GM23338 (cell line): ENCODE data around the gene OR8K1. TPM values are rescaled to one million over a fixed set of nuclear protein-coding genes. Genes with fewer than 3 reads are reported as not detected.

Experiments
- ATAC-seq: fragments of 200-7000 bp; cut with Tn5 transposase; 3 replicates; pipeline ENCODE4 v1.9.1; 2020
- DNase-seq: peaks from one replicate; pipeline ENCODE4 v3.0.0-alpha.2; 2015; ENCODE audit warnings: low spot score
- H2AFZ ChIP-seq: fragments of 200-600 bp; sonication (generic); 2 replicates; pipeline ENCODE4 v1.8.0; 2016; ENCODE audit warnings: antibody characterized with exemption, mild to moderate bottlenecking, moderate library complexity
- H3F3A ChIP-seq: fragments of 200-600 bp; sonication (generic); replicated peaks from 2 replicates; pipeline ENCODE4 v1.8.0; 2017; ENCODE audit warnings: antibody characterized with exemption, mixed run types, low read depth
- H3K27ac ChIP-seq: fragments of 200-600 bp; sonication (generic); 2 replicates; pipeline ENCODE4 v1.6.1; 2016; ENCODE audit warnings: low read depth
- H3K27me3 ChIP-seq: fragments of 200-600 bp; sonication (generic); 2 replicates; pipeline ENCODE4 v1.8.0; 2016; ENCODE audit warnings: mild to moderate bottlenecking, mixed run types, moderate library complexity; ENCODE audit not compliant: insufficient read depth
- H3K36me3 ChIP-seq: fragments of 200-600 bp; sonication (generic); 2 replicates; pipeline ENCODE4 v1.8.0; 2016; ENCODE audit warnings: mild to moderate bottlenecking; ENCODE audit not compliant: insufficient read depth
- H3K4me1 ChIP-seq: fragments of 200-600 bp; sonication (generic); 2 replicates; pipeline ENCODE4 v1.8.0; 2016; ENCODE audit warnings: mild to moderate bottlenecking, moderate library complexity; ENCODE audit not compliant: insufficient read depth
- H3K4me2 ChIP-seq: fragments of 200-600 bp; sonication (generic); 2 replicates; pipeline ENCODE4 v1.7.1; 2017; ENCODE audit warnings: mixed run types
- H3K4me3 ChIP-seq: fragments of 200-600 bp; sonication (generic); 2 replicates; pipeline ENCODE4 v1.6.1; 2016; ENCODE audit warnings: mixed run types
- H3K79me2 ChIP-seq: fragments of 200-600 bp; sonication (generic); replicated peaks from 2 replicates; pipeline ENCODE4 v1.8.0; 2017; ENCODE audit warnings: mild to moderate bottlenecking; ENCODE audit not compliant: insufficient read depth
- H3K9me2 ChIP-seq: fragments of 200-600 bp; sonication (generic); 2 replicates; pipeline ENCODE4 v1.8.0; 2017; ENCODE audit not compliant: insufficient read depth
- H4K20me1 ChIP-seq: fragments of 200-600 bp; sonication (generic); replicated peaks from 2 replicates; pipeline ENCODE4 v1.8.0; 2017; ENCODE audit warnings: mild to moderate bottlenecking; ENCODE audit not compliant: insufficient read depth
- H3K27ac Mint-ChIP-seq: 2 replicates; pipeline ENCODE4 v1.8.0; 2020; ENCODE audit warnings: inconsistent platforms, mild to moderate bottlenecking, moderate library complexity, mixed read lengths
- H3K27me3 Mint-ChIP-seq: 3 replicates; pipeline ENCODE4 v1.8.0; 2022; ENCODE audit warnings: low read depth, mild to moderate bottlenecking, moderate library complexity, mixed read lengths, inconsistent platforms; ENCODE audit not compliant: insufficient read depth, poor library complexity
- H3K36me3 Mint-ChIP-seq: 3 replicates; pipeline ENCODE4 v1.8.0; 2021; ENCODE audit warnings: low read depth, mild to moderate bottlenecking, inconsistent platforms, moderate library complexity, mixed read lengths
- H3K4me1 Mint-ChIP-seq: 3 replicates; pipeline ENCODE4 v1.8.0; 2020; ENCODE audit warnings: mild to moderate bottlenecking, inconsistent platforms, mixed read lengths
- H3K4me3 Mint-ChIP-seq: 3 replicates; pipeline ENCODE4 v1.8.0; 2021; ENCODE audit warnings: moderate library complexity, mild to moderate bottlenecking, inconsistent platforms, mixed read lengths
- H3K9me3 Mint-ChIP-seq: 3 replicates; pipeline ENCODE4 v1.8.0; 2020; ENCODE audit warnings: moderate library complexity, mild to moderate bottlenecking, inconsistent platforms, mixed read lengths
- CREB1 ChIP-seq: fragments of 250-450 bp; sonication (Bioruptor Pico); IDR thresholded peaks from 2 replicates; pipeline ENCODE4 v1.5.0; 2020; ENCODE audit warnings: low read depth, mild to moderate bottlenecking, moderate library complexity
- ETS1 ChIP-seq: IDR thresholded peaks from 2 replicates; pipeline ENCODE4 v1.6.1; 2016; ENCODE audit warnings: antibody characterized with exemption
- EZH2 ChIP-seq: fragments of 200-600 bp; sonication (generic); IDR thresholded peaks from one replicate; pipeline ENCODE4 v1.8.0; 2017; ENCODE audit warnings: antibody characterized with exemption, mild to moderate bottlenecking, low read depth; ENCODE audit not compliant: unreplicated experiment
- EZH2phosphoT487 ChIP-seq: fragments of 200-600 bp; sonication (generic); IDR thresholded peaks from one replicate; pipeline ENCODE4 v1.8.1; 2018; ENCODE audit warnings: antibody characterized with exemption; ENCODE audit not compliant: unreplicated experiment
- JUNB ChIP-seq: IDR thresholded peaks from one replicate; pipeline ENCODE4 v1.6.1; 2016; ENCODE audit warnings: antibody characterized with exemption; ENCODE audit not compliant: unreplicated experiment
- NANOG ChIP-seq: IDR thresholded peaks from 2 replicates; pipeline ENCODE4 v1.6.1; 2016; ENCODE audit warnings: antibody characterized with exemption, borderline replicate concordance
- POLR2AphosphoS5 ChIP-seq: IDR thresholded peaks from 2 replicates; pipeline ENCODE4 v1.6.1; 2016; ENCODE audit warnings: antibody characterized with exemption, low read depth
- STAT1 ChIP-seq: IDR thresholded peaks from one replicate; pipeline ENCODE4 v1.6.1; 2016; ENCODE audit warnings: antibody characterized with exemption; ENCODE audit not compliant: unreplicated experiment
- ZNF114 ChIP-seq: fragments of 250-450 bp; sonication (Bioruptor Pico); IDR thresholded peaks from 2 replicates; pipeline ENCODE4 v1.5.0; 2020; ENCODE audit warnings: mild to moderate bottlenecking, moderate library complexity
- ZNF331 ChIP-seq: fragments of 250-450 bp; sonication (Bioruptor Pico); IDR thresholded peaks from 2 replicates; pipeline ENCODE4 v1.5.0; 2020; ENCODE audit warnings: low read depth, mild to moderate bottlenecking, moderate library complexity
- ZNF462 ChIP-seq: fragments of 250-450 bp; sonication (Bioruptor Pico); IDR thresholded peaks from 2 replicates; pipeline ENCODE4 v1.5.0; 2020; ENCODE audit warnings: mild to moderate bottlenecking, moderate library complexity
- polyA plus RNA-seq: library from polyadenylated mRNA; unstranded; fragments of >200 nt; fragmentation: Nextera tagmentation; extraction: Ambion mirVana; gene quantifications from 2 replicates; pipeline ENCODE4 v1.2.1, GENCODE V29; 2016
- total RNA-seq: library from RNA; depleted of rRNA; stranded (reverse); fragments of >200 nt; shearing (Covaris generic); gene quantifications from 2 replicates; pipeline ENCODE4 v1.2.3, GENCODE V29; 2014
- TF ChIP-seq, protein P1 (sequence below): IDR thresholded peaks from one replicate; pipeline ENCODE4 v1.6.1; 2018; ENCODE audit warnings: antibody characterized with exemption; ENCODE audit not compliant: unreplicated experiment
- TF ChIP-seq, protein P2 (sequence below), 2 experiments: fragments of 200-600 bp in 1 of 2; sonication (generic) in 1 of 2; conservative IDR thresholded peaks; 2 replicates each; pipeline versions ENCODE4 v1.5.1 to v1.6.1; 2016 to 2017; ENCODE audit warnings: antibody characterized with exemption in 2 of 2, low read depth in 2 of 2, mild to moderate bottlenecking in 2 of 2, moderate library complexity in 1 of 2

OR8K1 gene
- total and polyA plus RNA-seq, 2 experiments from 2014 or later: not detected

- Histone ChIP-seq H3K4me1 (no peaks in the 10 kb centered on the region; the same call in 1 of the 2 replicates), H4K20me1 (no peaks in the 10 kb centered on the region), H3K9me2 (peaks cover 9% of the 10 kb centered on the region; the same call in 1 of the 2 replicates), H3K79me2 (no peaks in the 10 kb centered on the region), H3K4me3 (no peak overlapping the region), H2AFZ (peak overlapping the region; percentile 56; the same call in 1 of the 2 replicates), H3K27ac (no peak overlapping the region), H3F3A (no peaks in the 10 kb centered on the region), H3K27me3 (no peaks in the 10 kb centered on the region), H3K36me3 (no peaks in the 10 kb centered on the region), H3K4me2 (no peak overlapping the region)
- peaks cover 5% of the 10 kb centered on the region; the same call in 2 of the 3 replicates for H3K9me3 Mint-ChIP-seq
- TF ChIP-seq EZH2 (no peak), ZNF114 (CRISPR knock-in tag) (no peak), ZNF331 (CRISPR knock-in tag) (no peak), CREB1 (CRISPR knock-in tag) (no peak), POLR2AphosphoS5 (no peak), EZH2phosphoT487 (no peak), ETS1 (no peak), NANOG (no peak), ZNF462 (CRISPR knock-in tag) (no peak), JUNB (no peak), STAT1 (no peak)
- TF ChIP-seq, protein P1, sequence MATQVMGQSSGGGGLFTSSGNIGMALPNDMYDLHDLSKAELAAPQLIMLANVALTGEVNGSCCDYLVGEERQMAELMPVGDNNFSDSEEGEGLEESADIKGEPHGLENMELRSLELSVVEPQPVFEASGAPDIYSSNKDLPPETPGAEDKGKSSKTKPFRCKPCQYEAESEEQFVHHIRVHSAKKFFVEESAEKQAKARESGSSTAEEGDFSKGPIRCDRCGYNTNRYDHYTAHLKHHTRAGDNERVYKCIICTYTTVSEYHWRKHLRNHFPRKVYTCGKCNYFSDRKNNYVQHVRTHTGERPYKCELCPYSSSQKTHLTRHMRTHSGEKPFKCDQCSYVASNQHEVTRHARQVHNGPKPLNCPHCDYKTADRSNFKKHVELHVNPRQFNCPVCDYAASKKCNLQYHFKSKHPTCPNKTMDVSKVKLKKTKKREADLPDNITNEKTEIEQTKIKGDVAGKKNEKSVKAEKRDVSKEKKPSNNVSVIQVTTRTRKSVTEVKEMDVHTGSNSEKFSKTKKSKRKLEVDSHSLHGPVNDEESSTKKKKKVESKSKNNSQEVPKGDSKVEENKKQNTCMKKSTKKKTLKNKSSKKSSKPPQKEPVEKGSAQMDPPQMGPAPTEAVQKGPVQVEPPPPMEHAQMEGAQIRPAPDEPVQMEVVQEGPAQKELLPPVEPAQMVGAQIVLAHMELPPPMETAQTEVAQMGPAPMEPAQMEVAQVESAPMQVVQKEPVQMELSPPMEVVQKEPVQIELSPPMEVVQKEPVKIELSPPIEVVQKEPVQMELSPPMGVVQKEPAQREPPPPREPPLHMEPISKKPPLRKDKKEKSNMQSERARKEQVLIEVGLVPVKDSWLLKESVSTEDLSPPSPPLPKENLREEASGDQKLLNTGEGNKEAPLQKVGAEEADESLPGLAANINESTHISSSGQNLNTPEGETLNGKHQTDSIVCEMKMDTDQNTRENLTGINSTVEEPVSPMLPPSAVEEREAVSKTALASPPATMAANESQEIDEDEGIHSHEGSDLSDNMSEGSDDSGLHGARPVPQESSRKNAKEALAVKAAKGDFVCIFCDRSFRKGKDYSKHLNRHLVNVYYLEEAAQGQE: no peak
- TF ChIP-seq, protein P2, sequence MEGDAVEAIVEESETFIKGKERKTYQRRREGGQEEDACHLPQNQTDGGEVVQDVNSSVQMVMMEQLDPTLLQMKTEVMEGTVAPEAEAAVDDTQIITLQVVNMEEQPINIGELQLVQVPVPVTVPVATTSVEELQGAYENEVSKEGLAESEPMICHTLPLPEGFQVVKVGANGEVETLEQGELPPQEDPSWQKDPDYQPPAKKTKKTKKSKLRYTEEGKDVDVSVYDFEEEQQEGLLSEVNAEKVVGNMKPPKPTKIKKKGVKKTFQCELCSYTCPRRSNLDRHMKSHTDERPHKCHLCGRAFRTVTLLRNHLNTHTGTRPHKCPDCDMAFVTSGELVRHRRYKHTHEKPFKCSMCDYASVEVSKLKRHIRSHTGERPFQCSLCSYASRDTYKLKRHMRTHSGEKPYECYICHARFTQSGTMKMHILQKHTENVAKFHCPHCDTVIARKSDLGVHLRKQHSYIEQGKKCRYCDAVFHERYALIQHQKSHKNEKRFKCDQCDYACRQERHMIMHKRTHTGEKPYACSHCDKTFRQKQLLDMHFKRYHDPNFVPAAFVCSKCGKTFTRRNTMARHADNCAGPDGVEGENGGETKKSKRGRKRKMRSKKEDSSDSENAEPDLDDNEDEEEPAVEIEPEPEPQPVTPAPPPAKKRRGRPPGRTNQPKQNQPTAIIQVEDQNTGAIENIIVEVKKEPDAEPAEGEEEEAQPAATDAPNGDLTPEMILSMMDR (conservative IDR thresholded peaks at IDR 0.05; ENCODE audit: low read depth in 2 of 2): no peak
- peaks cover 4% of the 10 kb centered on the region; the same call in 1 of the 3 replicates for H3K36me3 Mint-ChIP-seq
- H3K27me3 Mint-ChIP-seq: peaks cover 6% of the 10 kb centered on the region
- ATAC-seq: peak; percentile 73
- H3K27ac Mint-ChIP-seq: no peak overlapping the region
- 0 out of 3 replicates have a peak, but pooled peaks cover 2% of the 10 kb centered on the region for H3K4me1 Mint-ChIP-seq
- peak; percentile 11 for DNase-seq
- no peak overlapping the region for H3K4me3 Mint-ChIP-seq
These were observed 13.9 kb upstream of the OR8K1 start for GRCh38 chr11:56331861-56332491.
